Sigmoid colon (tissue), 7 donors: Measurements from ENCODE around the gene SYNDIG1L. TPM values are rescaled to one million over a fixed set of nuclear protein-coding genes. Genes with fewer than 3 reads are reported as not detected.

Experiments used
- DNase-seq: peaks from one replicate; pipeline ENCODE4 v3.0.0-alpha.2; 2019
- H3K27ac ChIP-seq, 4 donors: fragments of 200-600 bp; sonication (generic); one replicate each; pipeline ENCODE4 v1.5.1; 2016 to 2019; ENCODE audit warnings: mild to moderate bottlenecking in 1 of 4
- H3K27me3 ChIP-seq, 3 donors: fragments of 200-600 bp; sonication (generic); one replicate each; pipeline ENCODE4 v1.5.1; 2019; ENCODE audit warnings: mild to moderate bottlenecking in 1 of 3
- H3K36me3 ChIP-seq, 4 donors: fragments of 200-600 bp; sonication (generic); one replicate each; pipeline ENCODE4 v1.5.1; 2016 to 2019
- H3K4me1 ChIP-seq, 4 donors: fragments of 200-600 bp; sonication (generic); one replicate each; pipeline ENCODE4 v1.5.1; 2017 to 2019
- H3K4me3 ChIP-seq, 4 donors: fragments of 200-600 bp; sonication (generic); one replicate each; pipeline ENCODE4 v1.5.1; 2017 to 2019; ENCODE audit warnings: mild to moderate bottlenecking in 2 of 4, moderate library complexity in 1 of 4
- H3K9me3 ChIP-seq, 4 donors: fragments of 200-600 bp in 3 of 4; sonication (generic) in 3 of 4; one replicate each; pipeline versions ENCODE4 v1.5.1 to v1.6.1; 2013 to 2019
- EP300 ChIP-seq, 4 donors: sonication (generic); formaldehyde crosslinking; IDR thresholded peaks; one replicate each; pipeline ENCODE4 v1.6.1; 2017; ENCODE audit warnings: antibody characterized with exemption in 4 of 4
- POLR2A ChIP-seq, 2 donors: fragments of 450-650 bp; IDR thresholded peaks; one replicate each; pipeline ENCODE4 v1.6.1; 2016; ENCODE audit warnings: antibody characterized with exemption in 2 of 2, mild to moderate bottlenecking in 2 of 2, moderate library complexity in 2 of 2
- POLR2AphosphoS5 ChIP-seq, 4 donors: sonication (generic); formaldehyde crosslinking; IDR thresholded peaks; one replicate each; pipeline ENCODE4 v1.6.1; 2017; ENCODE audit warnings: antibody characterized with exemption in 4 of 4
- WGBS, 2 donors: extraction: QIAGEN DNeasy Blood & Tissue Kit; methylation state at CpG; one replicate each; pipeline ENCODE4 v1.1.7; 2013; 5-methylcytosine and 5-hydroxymethylcytosine counted together
- intact Hi-C: fragments of 100-400 bp; cut with DNase I; formaldehyde crosslinking; loops from one replicate; pipeline ENCODE4 v1.15.1; 2023
- polyA plus RNA-seq, 3 donors: library from polyadenylated mRNA; stranded (reverse); fragments of 200-250 nt; gene quantifications; one replicate each; pipeline ENCODE4 v1.2.3, GENCODE V29; 2013
- total RNA-seq, 4 donors: library from RNA; depleted of rRNA; stranded (reverse); fragments of >200 nt; gene quantifications; one replicate each; pipeline ENCODE4 v1.1.0, GENCODE V29; 2016
- TF ChIP-seq, protein P1 (sequence below), 4 experiments: fragments of 450-650 bp in 3 of 4; fragments of 200-600 bp in 1 of 4; IDR thresholded peaks; one replicate each; pipeline ENCODE4 v1.5.1; 2016 to 2019; ENCODE audit warnings: antibody characterized with exemption in 4 of 4, mild to moderate bottlenecking in 3 of 4, moderate library complexity in 2 of 4
- donor health status: healthy with polysubstance abuse.
- donor health status: Bipolar disorder and iron deficiency.
- donor health status: healthy.

SYNDIG1L gene
- total and polyA plus RNA-seq, 7 donors = under 0.01 to 1.7 (median 0.20) TPM; not detected in 4

DNA sequence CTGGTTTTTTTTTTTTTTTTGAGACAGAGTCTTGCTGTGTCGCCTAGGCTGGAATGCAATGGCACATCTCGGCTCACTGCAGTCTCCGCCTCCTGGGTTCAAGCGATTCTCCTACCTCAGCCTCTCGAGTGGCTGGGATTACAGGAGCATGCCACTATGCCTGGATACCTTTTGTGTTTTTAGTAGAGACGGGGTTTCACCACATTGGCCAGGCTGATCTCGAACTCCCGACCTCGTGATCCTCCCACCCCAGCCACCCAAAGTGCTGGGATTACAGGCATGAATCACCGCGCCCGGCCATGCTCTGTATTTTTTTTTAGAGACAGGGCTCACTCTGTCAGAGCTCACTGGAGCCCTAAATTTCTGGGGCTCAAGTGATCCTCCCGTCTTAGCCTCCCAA, 45.2 kb downstream of the SYNDIG1L start:
- no peak for TF ChIP-seq POLR2AphosphoS5 (IDR thresholded peaks at IDR 0.05)
- TF ChIP-seq, protein P1, sequence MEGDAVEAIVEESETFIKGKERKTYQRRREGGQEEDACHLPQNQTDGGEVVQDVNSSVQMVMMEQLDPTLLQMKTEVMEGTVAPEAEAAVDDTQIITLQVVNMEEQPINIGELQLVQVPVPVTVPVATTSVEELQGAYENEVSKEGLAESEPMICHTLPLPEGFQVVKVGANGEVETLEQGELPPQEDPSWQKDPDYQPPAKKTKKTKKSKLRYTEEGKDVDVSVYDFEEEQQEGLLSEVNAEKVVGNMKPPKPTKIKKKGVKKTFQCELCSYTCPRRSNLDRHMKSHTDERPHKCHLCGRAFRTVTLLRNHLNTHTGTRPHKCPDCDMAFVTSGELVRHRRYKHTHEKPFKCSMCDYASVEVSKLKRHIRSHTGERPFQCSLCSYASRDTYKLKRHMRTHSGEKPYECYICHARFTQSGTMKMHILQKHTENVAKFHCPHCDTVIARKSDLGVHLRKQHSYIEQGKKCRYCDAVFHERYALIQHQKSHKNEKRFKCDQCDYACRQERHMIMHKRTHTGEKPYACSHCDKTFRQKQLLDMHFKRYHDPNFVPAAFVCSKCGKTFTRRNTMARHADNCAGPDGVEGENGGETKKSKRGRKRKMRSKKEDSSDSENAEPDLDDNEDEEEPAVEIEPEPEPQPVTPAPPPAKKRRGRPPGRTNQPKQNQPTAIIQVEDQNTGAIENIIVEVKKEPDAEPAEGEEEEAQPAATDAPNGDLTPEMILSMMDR (IDR thresholded peaks at IDR 0.05) = no peak
- no peak for TF ChIP-seq POLR2A (IDR thresholded peaks at IDR 0.05)
- TF ChIP-seq EP300 (IDR thresholded peaks at IDR 0.05) = no peak
- Histone ChIP-seq H3K36me3 (no peaks in the 10 kb centered on the region), H3K4me3 (no peak overlapping the region), H3K9me3 (no peaks in the 10 kb centered on the region), H3K27me3 (no peaks in the 10 kb centered on the region), H3K4me1 (no peaks in the 10 kb centered on the region), H3K27ac (no peak overlapping the region)
- 90 to 92% methylated on average over 13 of the region's 13 CpGs for WGBS, 2 donors
- intact Hi-C loops = no loop called here
- DNase-seq = no peak

DNA sequence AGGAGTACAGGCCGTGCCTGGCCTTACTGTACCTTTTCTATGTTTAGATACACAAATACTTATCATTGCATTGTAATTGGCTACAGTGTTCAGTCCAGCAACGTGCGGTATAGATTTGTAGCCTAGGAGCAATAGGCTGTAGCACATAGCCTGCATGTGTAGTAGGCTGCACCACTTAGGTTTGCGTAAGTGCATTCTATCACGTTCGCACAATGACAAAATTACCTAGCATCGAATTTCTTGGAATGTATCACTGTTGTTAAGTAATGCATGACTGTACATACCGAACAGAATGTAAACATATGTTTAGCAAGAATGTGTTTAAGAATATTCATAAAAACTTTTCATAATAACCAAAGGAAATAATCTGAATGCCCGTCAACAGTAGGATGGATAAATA, 45.8 kb downstream of the SYNDIG1L start:
- Histone ChIP-seq H3K27ac (no peak overlapping the region), H3K4me3 (no peak overlapping the region), H3K4me1 (no peaks in the 10 kb centered on the region), H3K27me3 (no peaks in the 10 kb centered on the region), H3K36me3 (no peaks in the 10 kb centered on the region), H3K9me3 (no peaks in the 10 kb centered on the region)
- intact Hi-C loops = no loop called here
- WGBS, 2 donors = 88 to 90% methylated on average over 9 of the region's 9 CpGs
- TF ChIP-seq, protein P1 (IDR thresholded peaks at IDR 0.05) = no peak
- TF ChIP-seq POLR2A (IDR thresholded peaks at IDR 0.05) (no peak), POLR2AphosphoS5 (IDR thresholded peaks at IDR 0.05) (no peak), EP300 (IDR thresholded peaks at IDR 0.05) (no peak)
- no peak for DNase-seq

DNA sequence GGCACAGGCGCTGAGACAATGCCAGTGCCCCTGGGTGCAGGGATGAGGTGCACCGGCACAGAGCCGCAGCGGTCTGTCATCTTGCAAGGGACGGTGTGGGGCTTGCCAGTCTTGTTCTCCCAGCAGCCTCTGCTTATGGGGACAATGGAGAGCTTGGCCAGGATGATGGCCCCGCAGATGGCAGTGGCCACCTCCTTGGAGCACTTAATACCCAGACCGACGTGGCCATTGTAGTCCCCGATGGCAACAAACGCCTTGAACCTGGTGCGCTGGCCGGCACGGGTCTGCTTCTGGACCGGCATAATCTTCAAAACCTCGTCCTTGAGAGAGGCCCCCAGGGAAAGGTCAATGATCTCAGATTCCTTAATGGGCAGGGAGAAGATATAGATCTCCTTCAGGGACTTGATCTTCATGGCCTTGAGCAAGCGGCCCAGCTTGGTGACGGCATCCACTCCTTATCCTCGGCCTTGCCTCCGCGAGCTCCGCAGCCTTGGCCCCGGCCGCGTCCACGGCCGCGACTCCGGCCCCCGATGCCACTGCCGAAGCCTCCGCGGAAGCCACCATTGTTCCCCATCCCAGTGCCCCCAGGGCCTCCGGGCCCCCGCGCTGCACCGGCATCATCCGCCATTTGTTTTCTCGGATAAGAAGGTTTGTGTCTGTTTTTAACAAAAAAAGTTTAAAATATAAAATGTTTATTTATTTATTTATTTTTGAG, 47.9 kb downstream of the SYNDIG1L start:
- Histone ChIP-seq H3K27me3 (no peaks in the 10 kb centered on the region), H3K27ac (no peak overlapping the region), H3K9me3 (no peaks in the 10 kb centered on the region), H3K4me1 (no peaks in the 10 kb centered on the region), H3K4me3 (no peak overlapping the region), H3K36me3 (no peaks in the 10 kb centered on the region)
- intact Hi-C loops = no loop called here
- no peak for DNase-seq
- TF ChIP-seq, protein P1 (IDR thresholded peaks at IDR 0.05) = no peak
- TF ChIP-seq POLR2AphosphoS5 (IDR thresholded peaks at IDR 0.05) (no peak), EP300 (IDR thresholded peaks at IDR 0.05) (no peak), POLR2A (IDR thresholded peaks at IDR 0.05) (no peak)
- 95 to 96% methylated on average over 38 of the region's 38 CpGs for WGBS, 2 donors

DNA sequence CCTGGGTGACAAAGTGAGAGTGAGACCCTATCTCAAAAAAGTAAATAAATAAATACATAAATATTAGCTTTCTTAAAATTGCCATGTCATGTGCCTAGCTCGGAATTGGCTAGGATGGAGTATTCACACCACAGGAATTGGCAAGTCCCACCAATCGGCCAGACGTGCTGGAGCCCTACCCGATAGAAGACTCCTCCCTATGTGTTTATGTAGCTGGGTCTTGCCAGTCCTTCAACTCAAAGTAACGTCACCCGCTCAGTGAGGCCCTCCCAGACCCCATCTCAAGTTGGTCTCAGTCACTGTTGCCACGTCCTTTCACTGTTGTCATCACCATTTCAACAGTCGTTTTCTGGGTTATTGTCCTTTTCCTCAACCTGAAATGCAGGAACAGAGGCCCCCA, 57.6 kb downstream of the SYNDIG1L start:
- no peaks in the 10 kb centered on the region for H3K4me1 ChIP-seq
- no peak overlapping the region for H3K27ac ChIP-seq
- H3K9me3 ChIP-seq = no peaks in the 10 kb centered on the region
- no peak overlapping the region for H3K4me3 ChIP-seq
- DNase-seq = peak; percentile 29
- 81 to 88% methylated on average over 8 of the region's 8 CpGs for WGBS, 2 donors
- TF ChIP-seq, protein P1 (IDR thresholded peaks at IDR 0.05) = no peak
- TF ChIP-seq EP300 (IDR thresholded peaks at IDR 0.05) = no peak
- TF ChIP-seq POLR2A (IDR thresholded peaks at IDR 0.05) = no peak
- no peak for TF ChIP-seq POLR2AphosphoS5 (IDR thresholded peaks at IDR 0.05)
- H3K36me3 ChIP-seq = no peaks in the 10 kb centered on the region
- H3K27me3 ChIP-seq = peaks cover 0 to 12% (median 0%) of the 10 kb centered on the region in 3 donors
- intact Hi-C loops = no loop called here

DNA sequence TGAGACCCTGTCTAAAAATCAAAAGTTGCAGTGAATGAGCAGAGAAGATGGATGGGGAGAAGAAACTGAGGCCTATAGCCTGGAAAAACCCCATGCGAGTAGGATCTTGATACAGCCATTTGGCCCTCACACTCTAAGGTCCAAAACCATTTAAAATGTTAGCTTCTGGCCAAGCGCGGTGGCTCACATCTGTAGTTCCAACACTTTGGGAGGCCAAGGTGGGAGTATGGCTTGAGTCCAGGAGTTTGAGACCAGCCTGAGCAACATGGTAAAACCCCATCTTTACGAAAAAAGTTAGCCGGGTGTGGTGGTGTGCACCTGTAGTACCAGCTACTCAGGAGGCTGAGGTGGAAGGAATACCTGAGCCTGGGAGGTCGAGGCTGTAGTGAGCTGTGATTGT, 58.0 kb downstream of the SYNDIG1L start:
- intact Hi-C loops = no loop called here
- Histone ChIP-seq H3K9me3 (no peaks in the 10 kb centered on the region), H3K4me3 (no peak overlapping the region), H3K27me3 (peaks cover 0 to 14% (median 0%) of the 10 kb centered on the region in 3 donors), H3K36me3 (no peaks in the 10 kb centered on the region), H3K4me1 (no peaks in the 10 kb centered on the region), H3K27ac (no peak overlapping the region)
- TF ChIP-seq, protein P1 (IDR thresholded peaks at IDR 0.05) = no peak
- TF ChIP-seq POLR2AphosphoS5 (IDR thresholded peaks at IDR 0.05) (no peak), POLR2A (IDR thresholded peaks at IDR 0.05) (no peak), EP300 (IDR thresholded peaks at IDR 0.05) (no peak)
- WGBS, 2 donors = 87 to 93% methylated on average over 6 of the region's 6 CpGs
- no peak for DNase-seq
